HepG2 (cell line): ENCODE measurements around the gene CAND1. TPM values are rescaled to one million over a fixed set of nuclear protein-coding genes. Genes with fewer than 3 reads are reported as not detected.

Experiments
- GATAD2A ChIP-seq: IDR thresholded peaks from 2 replicates; pipeline ENCODE4 v1.6.1; 2016
- MAZ ChIP-seq, 2 experiments: sonication (generic) in 1 of 2; formaldehyde crosslinking in 1 of 2; IDR thresholded peaks; 2 replicates each; pipeline versions ENCODE4 v1.5.0 to v1.6.1; 2012 to 2020; ENCODE audit warnings: low read depth in 2 of 2, mild to moderate bottlenecking in 2 of 2, borderline replicate concordance in 1 of 2, improper control_type of control experiment in 1 of 2, low read length in 1 of 2, missing genetic modification reagents in 1 of 2, moderate library complexity in 1 of 2
- PCBP1 ChIP-seq: fragments of 200-400 bp; formaldehyde crosslinking; IDR thresholded peaks from 2 replicates; pipeline ENCODE4 v1.6.1; 2017; ENCODE audit warnings: mild to moderate bottlenecking, low read depth, low read length, borderline replicate concordance
- SUZ12 ChIP-seq: fragments of 150-350 bp; IDR thresholded peaks from 2 replicates; pipeline ENCODE4 v1.6.1; 2014; ENCODE audit warnings: low read depth, low read length
- TCF7 ChIP-seq: sonication (generic); IDR thresholded peaks from 2 replicates; pipeline ENCODE4 v1.6.1; 2016; ENCODE audit warnings: antibody characterized with exemption, low read depth
- ZNF138 ChIP-seq: sonication (generic); formaldehyde crosslinking; IDR thresholded peaks from 2 replicates; pipeline ENCODE4 v1.5.0; 2020; ENCODE audit warnings: mild to moderate bottlenecking, low read depth, missing genetic modification reagents
- ZNF17 ChIP-seq: sonication (generic); formaldehyde crosslinking; IDR thresholded peaks from 2 replicates; pipeline ENCODE4 v1.5.0; 2020; ENCODE audit warnings: mild to moderate bottlenecking, missing genetic modification reagents
- ZNF205 ChIP-seq: IDR thresholded peaks from 2 replicates; pipeline ENCODE4 v1.6.1; 2018; ENCODE audit warnings: missing biosample characterization, missing genetic modification reagents
- ZNF3 ChIP-seq: IDR thresholded peaks from 2 replicates; pipeline ENCODE4 v1.7.0; 2017; ENCODE audit warnings: inconsistent platforms
- polyA plus RNA-seq, 8 experiments: library from polyadenylated mRNA; depleted of rRNA in 3 of 8; stranded (reverse) in 7 of 8; unstranded in 1 of 8; fragments of >200 nt; fragmentation: Illumina TruSeq in 4 of 8; extraction: Trizol in 4 of 8; gene quantifications; 2 replicates each; pipeline versions ENCODE4 v1.2.1 to v1.2.3, GENCODE V29; 2011 to 2016; ENCODE audit warnings: low read depth in 4 of 8, missing spikeins in 1 of 8, mixed read lengths in 1 of 8; ENCODE audit not compliant: insufficient read depth in 1 of 8
- total RNA-seq, 5 experiments: library from RNA; depleted of rRNA; stranded (reverse); fragments of >200 nt; fragmentation: Illumina TruSeq; extraction: Trizol; gene quantifications; 2 replicates each; pipeline ENCODE4 v1.2.3, GENCODE V29; 2016; ENCODE audit warnings: low read depth in 1 of 5
- TF ChIP-seq, protein P1 (sequence below), 2 experiments: sonication (generic) in 1 of 2; formaldehyde crosslinking in 1 of 2; IDR thresholded peaks; 2 replicates each; pipeline versions ENCODE4 v1.6.1 to v1.9.0; 2014 to 2022; ENCODE audit warnings: antibody characterized with exemption in 1 of 2, borderline replicate concordance in 1 of 2, inconsistent platforms in 1 of 2, low read depth in 1 of 2, missing genetic modification reagents in 1 of 2
- TF ChIP-seq, protein P2 (sequence below): sonication (generic); formaldehyde crosslinking; IDR thresholded peaks from 2 replicates; pipeline ENCODE4 v1.8.0; 2022; ENCODE audit warnings: mild to moderate bottlenecking, missing genetic modification reagents, moderate library complexity
- TF ChIP-seq, protein P3 (sequence below): sonication (generic); formaldehyde crosslinking; IDR thresholded peaks from 2 replicates; pipeline ENCODE4 v1.9.0; 2022; ENCODE audit warnings: low read depth, missing genetic modification reagents
- TF ChIP-seq, protein P4 (sequence below): sonication (generic); formaldehyde crosslinking; IDR thresholded peaks from 2 replicates; pipeline ENCODE4 v1.4.0; 2020; ENCODE audit warnings: missing genetic modification reagents
- TF ChIP-seq, protein P5 (sequence below): sonication (generic); formaldehyde crosslinking; IDR thresholded peaks from 2 replicates; pipeline ENCODE4 v1.4.0; 2020; ENCODE audit warnings: mild to moderate bottlenecking, missing genetic modification reagents
- TF ChIP-seq, protein P6 (sequence below): IDR thresholded peaks from 2 replicates; pipeline ENCODE4 v1.6.1; 2016; ENCODE audit warnings: low read depth, borderline replicate concordance

The CAND1 gene
- total and polyA plus RNA-seq, 2 of the 13 experiments (the other 11 are each of a cell fraction or from before 2014, with no cell fraction given) = 56.2 to 138 TPM

DNA sequence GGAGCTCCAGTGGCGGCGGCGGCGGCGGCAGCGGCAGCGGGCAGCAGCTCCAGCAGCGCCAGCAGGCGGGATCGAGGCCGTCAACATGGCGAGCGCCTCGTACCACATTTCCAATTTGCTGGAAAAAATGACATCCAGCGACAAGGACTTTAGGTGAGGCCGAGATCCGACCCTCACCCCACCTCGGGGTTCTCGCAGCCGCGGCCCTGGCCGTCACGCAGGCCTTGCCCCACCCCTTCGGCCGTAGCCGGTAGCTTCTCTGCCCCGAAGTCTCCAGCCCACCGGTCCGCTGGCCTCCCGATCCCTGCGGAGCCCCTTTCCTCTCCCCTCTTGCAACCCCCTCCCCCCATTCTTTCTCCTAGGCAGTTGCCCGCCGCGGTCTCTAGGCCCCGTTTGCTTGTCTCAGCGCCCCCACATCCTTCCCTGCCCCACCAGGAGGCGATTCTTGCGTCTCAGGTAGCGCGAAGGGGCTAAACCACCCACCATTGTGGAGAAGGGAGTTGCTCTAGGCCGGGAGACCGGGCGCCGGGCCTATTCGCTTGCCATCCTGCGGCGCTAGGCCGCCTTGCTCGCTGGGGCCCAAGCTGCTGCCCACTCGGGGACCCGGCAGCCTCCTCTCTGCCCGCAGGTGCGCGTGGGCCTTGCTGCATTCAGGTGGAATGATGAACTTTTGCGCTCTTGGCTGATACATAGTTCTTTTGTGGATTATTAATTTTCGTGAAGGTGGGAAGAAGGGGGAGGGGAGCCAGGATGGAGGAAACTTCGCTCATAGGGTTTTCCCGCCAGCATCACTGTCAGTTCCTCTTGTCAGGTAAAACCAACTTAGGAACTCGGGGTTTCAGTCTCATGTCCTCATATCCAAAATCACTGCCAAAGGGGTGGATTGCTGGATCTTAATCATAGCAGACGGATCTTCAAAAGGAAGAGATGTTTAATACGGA, 745 bp downstream of the CAND1 start (continued):
- TF ChIP-seq, protein P1, sequence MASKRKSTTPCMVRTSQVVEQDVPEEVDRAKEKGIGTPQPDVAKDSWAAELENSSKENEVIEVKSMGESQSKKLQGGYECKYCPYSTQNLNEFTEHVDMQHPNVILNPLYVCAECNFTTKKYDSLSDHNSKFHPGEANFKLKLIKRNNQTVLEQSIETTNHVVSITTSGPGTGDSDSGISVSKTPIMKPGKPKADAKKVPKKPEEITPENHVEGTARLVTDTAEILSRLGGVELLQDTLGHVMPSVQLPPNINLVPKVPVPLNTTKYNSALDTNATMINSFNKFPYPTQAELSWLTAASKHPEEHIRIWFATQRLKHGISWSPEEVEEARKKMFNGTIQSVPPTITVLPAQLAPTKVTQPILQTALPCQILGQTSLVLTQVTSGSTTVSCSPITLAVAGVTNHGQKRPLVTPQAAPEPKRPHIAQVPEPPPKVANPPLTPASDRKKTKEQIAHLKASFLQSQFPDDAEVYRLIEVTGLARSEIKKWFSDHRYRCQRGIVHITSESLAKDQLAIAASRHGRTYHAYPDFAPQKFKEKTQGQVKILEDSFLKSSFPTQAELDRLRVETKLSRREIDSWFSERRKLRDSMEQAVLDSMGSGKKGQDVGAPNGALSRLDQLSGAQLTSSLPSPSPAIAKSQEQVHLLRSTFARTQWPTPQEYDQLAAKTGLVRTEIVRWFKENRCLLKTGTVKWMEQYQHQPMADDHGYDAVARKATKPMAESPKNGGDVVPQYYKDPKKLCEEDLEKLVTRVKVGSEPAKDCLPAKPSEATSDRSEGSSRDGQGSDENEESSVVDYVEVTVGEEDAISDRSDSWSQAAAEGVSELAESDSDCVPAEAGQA (IDR thresholded peaks at IDR 0.05; ENCODE audit: low read depth) = no peak
- TF ChIP-seq, protein P1 (CRISPR knock-in tag; IDR thresholded peaks at IDR 0.05; ENCODE audit: borderline replicate concordance) = no peak; the same call in 1 of the 2 replicates
- no peak for TF ChIP-seq SUZ12
- TF ChIP-seq, protein P2, sequence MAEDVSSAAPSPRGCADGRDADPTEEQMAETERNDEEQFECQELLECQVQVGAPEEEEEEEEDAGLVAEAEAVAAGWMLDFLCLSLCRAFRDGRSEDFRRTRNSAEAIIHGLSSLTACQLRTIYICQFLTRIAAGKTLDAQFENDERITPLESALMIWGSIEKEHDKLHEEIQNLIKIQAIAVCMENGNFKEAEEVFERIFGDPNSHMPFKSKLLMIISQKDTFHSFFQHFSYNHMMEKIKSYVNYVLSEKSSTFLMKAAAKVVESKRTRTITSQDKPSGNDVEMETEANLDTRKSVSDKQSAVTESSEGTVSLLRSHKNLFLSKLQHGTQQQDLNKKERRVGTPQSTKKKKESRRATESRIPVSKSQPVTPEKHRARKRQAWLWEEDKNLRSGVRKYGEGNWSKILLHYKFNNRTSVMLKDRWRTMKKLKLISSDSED = no peak
- no peak for TF ChIP-seq ZNF205 (CRISPR knock-in tag)
- TF ChIP-seq, protein P3, sequence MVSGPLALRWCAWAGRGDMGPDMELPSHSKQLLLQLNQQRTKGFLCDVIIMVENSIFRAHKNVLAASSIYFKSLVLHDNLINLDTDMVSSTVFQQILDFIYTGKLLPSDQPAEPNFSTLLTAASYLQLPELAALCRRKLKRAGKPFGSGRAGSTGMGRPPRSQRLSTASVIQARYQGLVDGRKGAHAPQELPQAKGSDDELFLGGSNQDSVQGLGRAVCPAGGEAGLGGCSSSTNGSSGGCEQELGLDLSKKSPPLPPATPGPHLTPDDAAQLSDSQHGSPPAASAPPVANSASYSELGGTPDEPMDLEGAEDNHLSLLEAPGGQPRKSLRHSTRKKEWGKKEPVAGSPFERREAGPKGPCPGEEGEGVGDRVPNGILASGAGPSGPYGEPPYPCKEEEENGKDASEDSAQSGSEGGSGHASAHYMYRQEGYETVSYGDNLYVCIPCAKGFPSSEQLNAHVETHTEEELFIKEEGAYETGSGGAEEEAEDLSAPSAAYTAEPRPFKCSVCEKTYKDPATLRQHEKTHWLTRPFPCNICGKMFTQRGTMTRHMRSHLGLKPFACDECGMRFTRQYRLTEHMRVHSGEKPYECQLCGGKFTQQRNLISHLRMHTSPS = no peak
- TF ChIP-seq, protein P4, sequence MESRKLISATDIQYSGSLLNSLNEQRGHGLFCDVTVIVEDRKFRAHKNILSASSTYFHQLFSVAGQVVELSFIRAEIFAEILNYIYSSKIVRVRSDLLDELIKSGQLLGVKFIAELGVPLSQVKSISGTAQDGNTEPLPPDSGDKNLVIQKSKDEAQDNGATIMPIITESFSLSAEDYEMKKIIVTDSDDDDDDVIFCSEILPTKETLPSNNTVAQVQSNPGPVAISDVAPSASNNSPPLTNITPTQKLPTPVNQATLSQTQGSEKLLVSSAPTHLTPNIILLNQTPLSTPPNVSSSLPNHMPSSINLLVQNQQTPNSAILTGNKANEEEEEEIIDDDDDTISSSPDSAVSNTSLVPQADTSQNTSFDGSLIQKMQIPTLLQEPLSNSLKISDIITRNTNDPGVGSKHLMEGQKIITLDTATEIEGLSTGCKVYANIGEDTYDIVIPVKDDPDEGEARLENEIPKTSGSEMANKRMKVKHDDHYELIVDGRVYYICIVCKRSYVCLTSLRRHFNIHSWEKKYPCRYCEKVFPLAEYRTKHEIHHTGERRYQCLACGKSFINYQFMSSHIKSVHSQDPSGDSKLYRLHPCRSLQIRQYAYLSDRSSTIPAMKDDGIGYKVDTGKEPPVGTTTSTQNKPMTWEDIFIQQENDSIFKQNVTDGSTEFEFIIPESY = no peak
- no peak for TF ChIP-seq MAZ (IDR thresholded peaks at IDR 0.05; ENCODE audit: borderline replicate concordance, low read depth, low read length)
- peak; percentile 79; the same call in 1 of the 2 replicates for TF ChIP-seq MAZ (CRISPR knock-in tag; IDR thresholded peaks at IDR 0.05; ENCODE audit: low read depth)
- no peak for TF ChIP-seq ZNF3
- TF ChIP-seq ZNF138 = peak; percentile 49; the same call in 1 of the 2 replicates
- TF ChIP-seq GATAD2A = 0 out of 2 replicates have a peak, but pooled peaks have one; percentile 15
- no peak for TF ChIP-seq TCF7
- TF ChIP-seq PCBP1 = 0 out of 2 replicates have a peak, but pooled peaks have one; percentile 64
- TF ChIP-seq, protein P5, sequence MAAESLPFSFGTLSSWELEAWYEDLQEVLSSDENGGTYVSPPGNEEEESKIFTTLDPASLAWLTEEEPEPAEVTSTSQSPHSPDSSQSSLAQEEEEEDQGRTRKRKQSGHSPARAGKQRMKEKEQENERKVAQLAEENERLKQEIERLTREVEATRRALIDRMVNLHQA (CRISPR knock-in tag) = no peak
- no peak; the same call in 1 of the 2 replicates for TF ChIP-seq ZNF17 (CRISPR knock-in tag)
- TF ChIP-seq, protein P6, sequence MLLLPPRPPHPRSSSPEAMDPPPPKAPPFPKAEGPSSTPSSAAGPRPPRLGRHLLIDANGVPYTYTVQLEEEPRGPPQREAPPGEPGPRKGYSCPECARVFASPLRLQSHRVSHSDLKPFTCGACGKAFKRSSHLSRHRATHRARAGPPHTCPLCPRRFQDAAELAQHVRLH (CRISPR knock-in tag) = no peak
